GM12874 (cell line): Measurements from ENCODE around the gene TPMT.

Source experiments
- TF ChIP-seq, protein P1 (sequence below): IDR thresholded peaks from 2 replicates; pipeline ENCODE4 v1.5.1; 2011; ENCODE audit warnings: low read depth, mild to moderate bottlenecking, control low read depth, low read length, moderate library complexity; ENCODE audit not compliant: insufficient read depth

Gene TPMT

DNA sequence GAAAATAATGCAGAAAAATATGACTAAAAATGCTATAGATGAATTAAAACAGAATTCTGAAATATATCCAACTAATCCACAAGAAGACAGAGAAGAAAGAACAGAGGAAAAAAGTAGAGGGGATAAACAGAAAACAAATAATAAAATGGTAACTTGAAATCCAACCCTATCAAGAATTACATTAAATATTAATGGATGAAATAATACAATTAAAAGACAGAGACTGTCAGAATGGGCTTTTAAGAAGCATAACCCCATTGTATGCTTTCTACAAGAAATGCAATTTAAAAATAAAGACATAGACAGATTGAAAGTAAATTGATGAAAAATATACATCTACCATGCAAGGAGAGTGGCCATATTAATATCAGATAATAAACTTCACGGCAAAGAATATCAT is 47.8 kb downstream of the TPMT start:
- TF ChIP-seq, protein P1, sequence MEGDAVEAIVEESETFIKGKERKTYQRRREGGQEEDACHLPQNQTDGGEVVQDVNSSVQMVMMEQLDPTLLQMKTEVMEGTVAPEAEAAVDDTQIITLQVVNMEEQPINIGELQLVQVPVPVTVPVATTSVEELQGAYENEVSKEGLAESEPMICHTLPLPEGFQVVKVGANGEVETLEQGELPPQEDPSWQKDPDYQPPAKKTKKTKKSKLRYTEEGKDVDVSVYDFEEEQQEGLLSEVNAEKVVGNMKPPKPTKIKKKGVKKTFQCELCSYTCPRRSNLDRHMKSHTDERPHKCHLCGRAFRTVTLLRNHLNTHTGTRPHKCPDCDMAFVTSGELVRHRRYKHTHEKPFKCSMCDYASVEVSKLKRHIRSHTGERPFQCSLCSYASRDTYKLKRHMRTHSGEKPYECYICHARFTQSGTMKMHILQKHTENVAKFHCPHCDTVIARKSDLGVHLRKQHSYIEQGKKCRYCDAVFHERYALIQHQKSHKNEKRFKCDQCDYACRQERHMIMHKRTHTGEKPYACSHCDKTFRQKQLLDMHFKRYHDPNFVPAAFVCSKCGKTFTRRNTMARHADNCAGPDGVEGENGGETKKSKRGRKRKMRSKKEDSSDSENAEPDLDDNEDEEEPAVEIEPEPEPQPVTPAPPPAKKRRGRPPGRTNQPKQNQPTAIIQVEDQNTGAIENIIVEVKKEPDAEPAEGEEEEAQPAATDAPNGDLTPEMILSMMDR, result no peak

DNA sequence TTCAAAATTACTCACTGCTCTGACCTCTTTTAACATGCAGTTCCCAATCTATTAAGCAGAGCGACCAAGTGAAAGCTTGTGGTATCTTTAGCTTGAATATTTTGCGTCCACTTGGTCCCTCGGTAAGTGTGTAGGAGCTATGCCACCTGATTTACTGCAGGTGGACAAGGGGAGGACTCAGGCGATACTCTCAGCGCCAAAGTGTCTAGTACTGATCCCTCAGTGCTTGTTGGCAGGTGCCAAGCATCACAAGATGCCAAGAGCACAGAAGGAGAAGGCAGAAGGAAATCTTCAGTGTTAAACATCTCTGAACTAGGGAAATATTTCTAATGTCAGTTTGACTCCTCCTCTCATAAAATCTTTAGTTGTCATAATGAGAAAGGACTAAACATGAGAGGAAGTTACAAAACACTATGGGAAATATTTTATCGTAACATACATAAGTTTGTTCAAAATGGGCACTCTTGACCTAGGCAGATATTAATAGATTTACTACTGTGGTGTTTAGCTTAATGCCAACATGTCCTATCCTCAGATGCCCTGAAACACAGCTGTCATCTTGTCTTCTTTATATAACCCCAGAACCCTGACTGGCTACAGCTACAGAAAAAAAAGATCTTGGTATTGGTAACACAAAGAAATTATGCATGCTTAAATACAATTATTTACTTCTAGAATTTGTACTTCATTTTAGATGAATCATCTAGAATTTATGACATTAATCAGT is 51.9 kb downstream of the TPMT start:
- TF ChIP-seq, protein P1, result no peak

DNA sequence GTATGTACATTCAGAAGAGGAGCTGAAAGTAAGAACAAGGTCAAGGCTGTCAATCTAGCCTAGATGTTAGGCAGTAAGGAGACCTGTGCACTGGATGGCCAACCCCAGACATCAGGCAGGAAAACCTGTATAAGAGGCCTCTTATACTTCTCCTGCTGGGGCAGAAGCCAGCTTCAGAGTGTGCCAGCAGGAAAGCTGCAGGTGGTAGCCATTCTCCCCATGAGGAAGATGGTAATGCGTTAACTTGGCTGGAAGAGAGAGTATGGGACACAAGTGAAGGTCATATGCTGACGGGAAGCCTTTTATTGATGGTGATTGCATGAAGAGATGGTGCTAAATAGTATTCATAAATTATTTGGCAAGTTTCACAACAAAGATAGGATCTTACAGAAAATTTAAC is 53.0 kb downstream of the TPMT start:
- TF ChIP-seq, protein P1, result no peak

DNA sequence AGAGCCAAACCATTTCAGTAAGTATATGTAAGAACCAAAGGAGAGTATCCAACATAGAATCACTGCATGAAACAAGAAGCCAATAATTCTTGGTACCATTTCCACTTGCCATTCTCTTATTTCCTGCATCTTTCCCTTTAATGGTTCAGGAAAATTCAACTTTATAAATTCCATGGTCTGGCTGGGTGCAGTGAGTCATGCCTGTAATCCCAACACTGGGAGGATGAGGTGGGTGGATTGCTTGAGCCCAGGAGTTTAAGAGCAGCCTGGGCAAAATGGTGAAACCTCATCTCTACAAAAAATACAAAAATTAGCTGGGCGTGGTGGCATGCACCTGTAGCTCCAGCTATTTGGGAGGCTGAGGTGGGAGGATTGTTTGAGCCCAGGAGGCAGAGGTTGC is 53.6 kb downstream of the TPMT start:
- TF ChIP-seq, protein P1, result no peak

DNA sequence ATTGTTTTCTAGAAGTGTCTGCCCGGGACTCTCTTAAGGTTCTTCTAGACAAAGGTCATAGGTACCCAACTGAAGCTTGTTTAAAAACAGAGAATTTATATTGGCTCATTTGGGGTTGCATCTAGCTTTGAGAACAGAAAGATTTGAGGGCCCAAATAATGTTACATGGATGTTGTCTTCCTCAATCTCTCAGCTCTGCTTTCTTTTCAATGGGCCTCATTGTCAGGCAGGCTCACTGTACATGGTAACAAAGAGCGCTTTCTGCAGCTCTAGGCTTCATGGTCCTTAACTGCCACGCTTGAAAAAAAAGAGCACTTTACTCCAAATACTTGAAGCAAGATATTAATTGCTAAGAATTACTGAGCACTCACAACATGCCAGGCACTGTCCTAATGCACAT is 54.6 kb downstream of the TPMT start:
- TF ChIP-seq, protein P1, result no peak

DNA sequence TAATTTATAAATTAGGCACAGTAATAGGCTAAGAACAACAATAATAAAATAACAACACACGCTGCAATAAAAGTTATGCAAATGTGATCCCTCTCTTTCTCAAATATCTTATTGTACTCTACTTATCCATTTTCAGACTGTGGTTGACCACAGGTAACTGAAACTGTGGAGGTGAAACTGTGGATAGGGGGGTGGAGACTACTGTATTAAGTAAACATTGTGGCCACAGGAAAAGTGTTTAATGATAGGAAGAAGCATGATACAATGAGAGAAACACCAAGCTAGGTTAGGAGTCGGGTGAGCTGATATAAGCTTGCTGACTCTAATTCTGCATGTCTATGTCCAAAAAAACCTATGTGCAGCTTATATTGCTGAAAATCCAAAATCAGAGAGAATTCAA is 55.4 kb downstream of the TPMT start:
- TF ChIP-seq, protein P1, result no peak

DNA sequence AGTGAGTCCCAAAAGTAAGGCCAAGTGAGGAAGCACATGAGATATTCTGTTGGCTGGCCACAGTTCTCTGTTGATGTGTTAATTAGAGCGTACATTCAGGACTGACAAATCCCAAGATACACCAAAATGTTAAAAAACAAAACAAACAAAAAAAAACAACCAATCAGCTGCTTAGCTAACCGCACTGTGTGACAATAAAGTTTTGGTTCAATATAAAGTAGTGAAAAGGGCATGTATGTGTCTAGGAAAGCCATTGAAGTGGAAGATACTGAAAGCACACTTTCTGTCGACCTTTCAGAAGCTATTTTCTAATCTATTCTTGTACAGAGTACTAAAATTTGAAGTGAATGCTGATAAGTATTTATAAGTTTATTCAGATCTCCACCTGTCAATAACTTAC is 58.5 kb downstream of the TPMT start:
- TF ChIP-seq, protein P1, result no peak
